Ecto neural progenitor cell (in vitro differentiated cells): ENCODE results near the gene GGN.
"Not testable (repeated sequence)": the region's sequence is repeated elsewhere in the genome, so short reads cannot be mapped to it uniquely, and the experiment has no call there.

Source experiments
- DNase-seq: peaks from one replicate; pipeline ENCODE4 v3.0.0-alpha.2; 2018; ENCODE audit warnings: low spot score

GGN gene

GRCh38 chr19:38411041-38411712 lies 23.3 kb upstream of the GGN start:
- no peak for DNase-seq

DNA sequence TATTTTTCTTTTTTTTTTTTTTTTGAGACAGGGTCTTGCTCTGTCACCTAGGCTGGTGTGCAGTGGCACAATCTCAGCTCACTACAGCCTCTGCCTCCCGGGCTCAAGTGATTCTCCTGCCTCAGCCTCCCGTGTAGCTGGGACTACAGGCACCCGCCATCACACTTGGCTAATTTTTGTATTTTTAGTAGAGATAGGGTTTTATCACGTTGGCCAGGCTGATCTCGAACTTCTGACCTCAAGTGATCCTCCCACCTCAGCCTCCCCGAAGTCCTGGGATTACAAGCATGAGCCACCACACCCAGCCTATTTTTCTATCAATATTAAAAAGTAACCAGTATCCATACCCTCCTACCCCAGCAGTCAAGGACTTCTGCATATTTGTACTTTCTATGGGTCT lies 22.6 kb upstream of the GGN start:
- DNase-seq, result not testable (repeated sequence)

DNA sequence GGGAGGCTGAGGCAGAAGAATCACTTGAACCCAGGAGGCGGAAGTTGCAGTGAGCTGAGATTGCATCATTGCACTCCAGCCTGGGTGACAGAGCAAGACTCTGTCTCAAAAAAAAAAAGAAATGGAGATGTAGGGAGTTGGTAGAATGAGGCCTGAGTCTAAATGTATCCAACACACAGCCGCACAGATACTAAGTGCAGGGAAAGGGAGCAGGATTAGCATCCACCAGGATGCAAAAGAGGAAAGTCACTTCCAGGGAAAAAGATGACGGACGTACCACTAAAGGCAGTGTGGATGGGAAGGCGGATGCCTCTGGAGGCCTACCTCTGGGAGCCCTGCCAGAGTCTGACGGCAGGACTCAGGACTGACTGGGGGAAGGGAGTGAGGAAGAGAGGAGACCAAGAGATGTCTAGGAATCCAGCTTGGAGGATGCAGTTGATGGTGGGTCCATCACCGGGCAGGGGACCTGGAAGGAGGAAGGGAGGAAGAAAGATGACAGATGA lies 21.8 kb upstream of the GGN start:
- no peak for DNase-seq

DNA sequence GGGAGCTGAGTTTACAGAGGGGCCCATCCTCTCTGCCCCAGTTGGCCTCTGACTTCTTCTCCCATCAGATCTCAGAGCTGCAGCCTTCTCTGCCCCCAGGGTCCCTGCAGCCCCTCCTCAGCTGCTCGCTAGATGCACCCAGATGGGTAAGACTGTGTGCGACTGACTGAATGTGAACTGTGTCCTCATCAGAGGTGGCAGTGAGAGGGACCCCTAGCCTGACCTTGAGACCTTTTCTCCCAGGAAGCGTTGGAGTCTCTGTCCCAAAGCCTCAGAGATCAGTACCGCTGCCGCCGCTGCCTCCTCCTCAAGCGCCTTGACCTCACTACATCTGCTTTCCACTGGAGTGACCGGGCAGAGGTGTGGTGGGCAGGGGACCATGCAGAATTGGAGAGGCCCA lies 17.4 kb upstream of the GGN start:
- DNase-seq, result no peak

DNA sequence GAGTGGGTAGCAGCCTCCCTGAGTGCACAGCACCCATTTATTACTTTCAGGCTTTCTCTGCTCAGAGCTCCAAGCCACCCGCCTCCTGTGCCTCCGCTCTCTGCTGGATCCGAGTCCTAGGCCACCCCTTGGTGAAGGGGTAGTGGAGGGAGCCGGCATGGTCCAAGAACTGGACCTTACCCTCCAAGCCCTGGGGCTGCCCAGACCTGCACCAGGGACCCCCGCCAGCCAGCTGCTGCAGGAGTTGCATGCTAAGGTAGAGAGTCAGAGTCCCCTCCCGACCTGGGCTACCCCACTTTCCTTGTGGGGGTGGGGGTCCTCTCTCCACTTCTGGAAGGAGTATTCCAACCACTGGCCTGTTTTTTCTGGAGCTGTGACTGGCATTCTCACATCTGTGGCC lies 17.0 kb upstream of the GGN start:
- DNase-seq, result no peak

GRCh38 chr19:38402967-38403674 lies 15.3 kb upstream of the GGN start, which contains the start of gene FAM98C:
TSS of gene FAM98C (plus strand) at chr19:38403093. CDS start at chr19:38403154, 61 bp downstream.
- DNase-seq, result peak; percentile 99

DNA sequence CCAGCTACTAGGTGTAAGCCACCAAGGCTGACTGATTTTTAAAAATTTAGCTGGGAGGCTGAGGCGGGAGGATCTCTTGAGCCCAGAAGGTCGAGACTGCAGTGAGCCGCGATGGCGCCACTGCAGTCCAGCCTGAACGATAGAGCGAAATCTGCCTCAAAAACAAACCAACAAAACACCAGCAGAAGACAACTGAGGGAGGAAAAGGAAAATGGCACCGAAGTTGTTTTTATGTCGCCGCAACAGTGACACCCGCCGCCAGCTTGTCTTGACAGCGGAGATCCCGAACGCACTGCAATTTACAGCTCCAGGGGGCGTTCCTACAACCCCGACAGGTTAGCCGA lies 14.8 kb upstream of the GGN start:
- DNase-seq, result no peak

GRCh38 chr19:38401148-38401547 lies 13.3 kb upstream of the GGN start:
- DNase-seq, result no peak

DNA sequence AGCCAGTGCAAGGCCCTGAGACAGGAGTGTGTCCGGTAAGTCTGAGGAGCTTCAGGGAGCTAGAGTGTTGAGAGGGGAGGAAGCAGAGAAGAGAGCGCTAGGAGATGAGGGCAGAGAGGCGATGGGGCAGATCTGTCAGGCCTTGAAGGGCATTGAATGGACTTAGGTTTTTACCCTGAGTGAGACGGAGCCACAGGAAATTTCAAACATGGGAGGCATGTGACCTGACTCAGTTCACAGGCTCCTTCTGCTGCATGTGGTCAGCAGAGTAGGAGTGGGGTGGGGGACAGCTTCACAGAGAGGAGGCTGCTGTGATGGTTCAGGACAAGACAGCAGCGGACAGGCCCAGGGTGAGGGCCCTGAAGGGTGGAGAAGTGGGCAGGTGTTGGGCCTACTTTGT lies 12.5 kb upstream of the GGN start:
- DNase-seq, result no peak

DNA sequence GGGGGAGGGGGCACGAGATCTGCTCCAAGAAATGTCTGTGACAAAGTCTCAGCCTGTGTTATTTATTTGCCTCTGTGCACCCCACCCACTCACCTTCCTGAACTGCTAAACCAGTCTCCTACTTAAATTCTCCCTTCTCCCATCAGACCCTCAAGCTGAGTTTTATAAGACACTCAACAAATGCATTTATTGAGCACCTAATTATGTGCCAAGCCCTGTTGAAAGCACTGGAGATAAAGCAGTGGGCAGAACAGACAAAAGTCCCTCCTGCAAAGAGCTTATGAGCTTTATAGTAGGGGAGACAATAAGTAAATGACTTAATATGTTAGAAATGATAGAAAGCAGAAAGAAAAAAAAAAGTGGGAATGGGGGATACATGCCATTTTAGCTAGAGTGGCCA lies 11.7 kb upstream of the GGN start:
- DNase-seq, result no peak

GRCh38 chr19:38399081-38399480 lies 11.2 kb upstream of the GGN start:
- DNase-seq, result no peak

GRCh38 chr19:38395381-38396114 lies 7.7 kb upstream of the GGN start:
- no peak for DNase-seq

- peak; percentile 86 for DNase-seq
These were observed 6.7 kb upstream of the GGN start for GRCh38 chr19:38394488-38394887.

GRCh38 chr19:38392707-38393308 lies 5.0 kb upstream of the GGN start:
- no peak for DNase-seq

DNA sequence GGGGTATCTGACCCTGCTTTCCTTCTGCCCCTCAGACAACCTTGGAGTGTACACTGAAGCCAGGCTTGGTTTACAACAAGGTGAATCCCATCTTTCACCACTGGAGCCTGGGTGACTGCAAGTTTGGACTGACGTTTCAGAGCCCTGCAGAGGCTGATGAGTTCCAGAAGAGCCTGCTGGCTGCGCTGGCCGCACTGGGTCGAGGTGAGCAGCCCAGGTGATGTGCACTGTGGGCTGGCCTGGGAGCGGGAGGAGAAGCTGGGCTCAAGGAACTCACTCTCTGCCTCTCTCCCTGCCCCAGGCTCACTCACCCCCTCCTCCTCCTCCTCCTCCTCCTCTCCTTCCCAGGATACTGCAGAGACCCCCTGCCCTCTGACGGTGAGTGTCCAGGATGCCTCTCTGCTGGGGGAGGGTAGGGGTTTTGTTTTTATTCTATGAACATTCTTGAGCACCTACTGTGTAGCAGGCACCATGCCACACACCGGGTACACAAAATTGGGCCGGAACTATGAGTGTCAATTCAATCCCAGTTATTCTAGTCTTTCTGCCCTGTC lies 4.2 kb upstream of the GGN start:
- DNase-seq, result no peak

DNA sequence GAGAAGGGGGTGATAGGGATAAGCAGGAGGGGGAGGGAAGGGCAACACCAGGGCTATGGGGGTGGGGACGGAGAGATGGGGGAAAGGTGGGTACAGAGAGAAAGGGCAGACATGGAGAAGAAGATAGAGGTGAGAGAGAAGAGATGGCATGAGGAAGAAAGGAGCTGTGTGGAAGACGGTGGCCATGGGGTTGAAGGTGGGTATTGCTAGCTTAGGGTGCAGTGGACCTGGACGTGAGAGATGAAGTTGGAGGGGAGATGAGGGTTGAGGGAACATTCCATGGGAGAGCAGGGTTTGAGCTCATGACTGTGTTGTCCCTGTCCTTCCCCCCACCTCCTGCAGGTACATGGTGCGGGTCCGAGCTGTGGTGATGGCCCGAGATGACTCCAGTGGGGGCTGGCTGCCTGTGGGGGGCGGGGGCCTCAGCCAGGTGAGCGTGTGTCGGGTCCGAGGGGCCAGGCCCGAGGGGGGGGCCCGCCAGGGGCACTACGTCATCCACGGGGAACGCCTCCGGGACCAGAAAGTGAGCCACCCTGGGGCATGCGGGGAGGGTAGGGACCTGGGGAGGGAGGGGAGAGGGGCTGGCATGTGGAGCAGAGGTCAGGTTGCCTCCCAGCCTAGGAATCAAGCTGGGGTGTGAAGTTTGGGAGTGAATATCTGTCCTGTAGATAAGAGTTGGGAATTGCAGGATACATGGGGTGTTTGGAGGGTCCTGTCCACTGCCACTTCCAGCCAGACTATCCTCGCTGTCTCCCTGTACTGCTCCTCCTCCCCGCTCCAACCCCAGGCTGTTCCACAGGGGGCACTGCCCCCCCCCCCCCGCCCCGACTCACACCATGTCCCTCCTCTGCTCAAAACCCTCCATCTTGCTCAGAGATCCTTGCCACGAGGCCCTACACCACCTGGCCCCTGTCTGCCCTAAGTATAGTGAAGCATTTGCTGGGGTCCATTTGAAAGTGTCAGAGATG lies 2.4 kb upstream of the GGN start:
- no peak for DNase-seq

GRCh38 chr19:38389101-38389925 lies 1.5 kb upstream of the GGN start:
- peak; percentile 73 for DNase-seq

GRCh38 chr19:38388349-38389100 lies 691 bp upstream of the GGN start, which contains the start of gene SPRED3:
TSS of gene SPRED3 (plus strand) at chr19:38388697. CDS start at chr19:38390303, 1,606 bp downstream.
- DNase-seq, result no peak

DNA sequence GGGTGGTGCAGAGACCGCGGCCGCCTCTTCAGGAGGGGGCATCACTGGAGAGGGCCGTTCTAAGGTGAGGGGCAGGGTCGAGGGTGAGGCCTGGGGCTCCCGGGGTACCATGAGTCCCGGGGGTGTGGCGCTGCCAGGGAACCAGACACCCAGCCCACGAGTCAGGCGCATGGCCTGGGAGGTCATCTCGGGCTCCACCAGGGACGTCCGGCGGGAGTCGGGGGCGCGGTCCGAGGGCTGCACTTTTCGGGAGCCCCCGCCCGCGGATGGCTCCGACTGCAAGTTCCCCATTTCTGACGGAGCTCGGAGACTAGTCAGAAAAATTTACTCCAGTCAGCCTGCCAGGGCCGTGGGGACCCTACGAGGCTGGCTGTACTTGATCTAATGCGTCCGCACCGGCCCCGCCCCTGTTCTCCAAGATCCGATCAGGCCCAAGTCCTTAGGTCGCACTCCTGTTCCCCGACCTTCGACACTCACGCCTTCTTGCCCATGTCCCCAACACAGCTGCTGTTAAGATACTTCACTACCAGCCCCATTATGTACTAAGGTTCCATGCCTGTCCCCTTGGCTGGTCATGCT lies 774 bp downstream of the GGN start:
- DNase-seq, result peak; percentile 61
